Measurements from ENCODE around the gene ARHGEF6.

DNA sequence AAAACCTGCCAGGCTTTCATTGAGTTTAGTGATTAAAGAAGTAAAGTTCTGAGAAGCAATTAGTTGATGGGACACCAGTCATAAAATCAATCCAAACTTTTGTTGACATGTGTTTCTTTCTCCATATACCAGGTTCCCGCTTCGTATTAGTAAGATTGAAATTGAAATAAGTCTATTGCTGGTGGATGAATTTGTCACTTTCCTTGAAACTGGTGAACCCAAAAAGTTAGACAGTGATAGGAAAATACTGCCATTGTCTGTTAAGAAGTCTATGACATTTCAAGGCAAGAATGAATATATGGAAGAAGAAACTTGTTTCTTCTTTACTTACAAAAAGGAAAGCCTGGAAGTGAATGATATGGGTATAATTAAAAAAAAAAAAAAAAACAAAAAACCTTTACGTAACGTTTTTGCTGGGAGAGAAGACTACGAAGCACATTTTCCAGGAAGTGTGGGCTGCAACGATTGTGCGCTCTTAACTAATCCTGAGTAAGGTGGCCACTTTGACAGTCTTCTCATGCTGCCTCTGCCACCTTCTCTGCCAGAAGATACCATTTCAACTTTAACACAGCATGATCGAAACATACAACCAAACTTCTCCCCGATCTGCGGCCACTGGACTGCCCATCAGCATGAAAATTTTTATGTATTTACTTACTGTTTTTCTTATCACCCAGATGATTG lies 132.9 kb downstream of the ARHGEF6 start, which contains the start of gene CD40LG:
- TF ChIP-seq, protein P1, sequence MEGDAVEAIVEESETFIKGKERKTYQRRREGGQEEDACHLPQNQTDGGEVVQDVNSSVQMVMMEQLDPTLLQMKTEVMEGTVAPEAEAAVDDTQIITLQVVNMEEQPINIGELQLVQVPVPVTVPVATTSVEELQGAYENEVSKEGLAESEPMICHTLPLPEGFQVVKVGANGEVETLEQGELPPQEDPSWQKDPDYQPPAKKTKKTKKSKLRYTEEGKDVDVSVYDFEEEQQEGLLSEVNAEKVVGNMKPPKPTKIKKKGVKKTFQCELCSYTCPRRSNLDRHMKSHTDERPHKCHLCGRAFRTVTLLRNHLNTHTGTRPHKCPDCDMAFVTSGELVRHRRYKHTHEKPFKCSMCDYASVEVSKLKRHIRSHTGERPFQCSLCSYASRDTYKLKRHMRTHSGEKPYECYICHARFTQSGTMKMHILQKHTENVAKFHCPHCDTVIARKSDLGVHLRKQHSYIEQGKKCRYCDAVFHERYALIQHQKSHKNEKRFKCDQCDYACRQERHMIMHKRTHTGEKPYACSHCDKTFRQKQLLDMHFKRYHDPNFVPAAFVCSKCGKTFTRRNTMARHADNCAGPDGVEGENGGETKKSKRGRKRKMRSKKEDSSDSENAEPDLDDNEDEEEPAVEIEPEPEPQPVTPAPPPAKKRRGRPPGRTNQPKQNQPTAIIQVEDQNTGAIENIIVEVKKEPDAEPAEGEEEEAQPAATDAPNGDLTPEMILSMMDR (conservative IDR thresholded peaks at IDR 0.05 in 1 of 2, IDR thresholded peaks at IDR 0.05 in 1 of 2; ENCODE audit: extremely low read depth in 1 of 2, insufficient read depth in 1 of 2, low read depth in 1 of 2, low read length in 2 of 2) = no peak
- TF ChIP-seq EZH2 (IDR thresholded peaks at IDR 0.05; ENCODE audit: borderline replicate concordance, low read length) = no peak

Data from mammary epithelial cell (primary cell).